ENCODE measurements around the gene SMG6. TPM values are rescaled to one million over a fixed set of nuclear protein-coding genes. Genes with fewer than 3 reads are reported as not detected.

The SMG6 gene
- total and polyA plus RNA-seq, 2 of the 8 experiments (the other 6 are each of a cell fraction or from before 2014, with no cell fraction given), result 18.5 to 25.2 TPM

DNA sequence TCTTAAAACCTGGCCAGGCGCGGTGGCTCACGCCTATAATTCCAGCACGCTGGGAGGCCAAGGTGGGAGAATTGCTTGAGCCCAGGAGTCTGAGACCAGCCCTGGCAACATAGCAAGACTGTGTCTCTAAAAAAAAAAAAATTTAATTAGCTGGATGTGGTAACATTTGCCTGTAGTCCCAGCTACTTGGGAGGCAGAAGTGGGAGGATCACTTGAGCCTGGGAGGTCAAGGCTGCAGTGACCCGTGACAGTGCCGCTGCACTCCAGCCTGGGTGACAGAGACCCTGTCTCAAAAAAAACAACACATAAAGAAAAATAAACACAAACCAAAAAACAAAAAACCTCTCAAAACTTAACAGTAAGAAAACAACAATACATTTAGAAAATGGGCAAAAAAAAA lies 106.3 kb downstream of the SMG6 start:
- no peaks in the 10 kb centered on the region for H4K20me1 ChIP-seq (replicated peaks in 1 of 2; ENCODE audit: control insufficient read depth in 1 of 2, insufficient read depth in 2 of 2, low read length in 2 of 2)
- no peak overlapping the region for H3K14ac ChIP-seq (ENCODE audit: insufficient read length)
- H2BK12ac ChIP-seq (ENCODE audit: low read depth, low read length), result no peak overlapping the region
- no peaks in the 10 kb centered on the region for H3K23me2 ChIP-seq (ENCODE audit: low read depth, low read length)
- 97% methylated on average over 6 of the region's 6 CpGs; no CpG with 5 or more reads in 1 of the 2 experiments for WGBS, 2 experiments (ENCODE audit: extremely low coverage in 1 of 2, insufficient coverage in 1 of 2, insufficient read length in 1 of 2, insufficient replicate concordance in 2 of 2, low coverage in 1 of 2, low lambda C conversion rate in 2 of 2, missing lambda C conversion rate in 1 of 2)
- no peak overlapping the region for H4K5ac ChIP-seq (ENCODE audit: insufficient read length, low read depth, low read length)
- no peak overlapping the region for H4K91ac ChIP-seq (replicated peaks; ENCODE audit: insufficient read length, low read length)
- no peak overlapping the region for H3K4me3 ChIP-seq (ENCODE audit: extremely low read depth in 1 of 4, insufficient read depth in 2 of 4, low read depth in 3 of 4, low read length in 4 of 4)
- H3K56ac ChIP-seq (replicated peaks; ENCODE audit: insufficient read length, low read depth, low read length), result no peak overlapping the region
- ChIA-PET POLR2A (ENCODE audit: partially characterized antibody) (no interaction called here), CTCF (ENCODE audit: partially characterized antibody) (interaction anchor here (0.6 to 1.3 kb wide), 5 partner anchors 12 to 30 kb away, joined by 3 to 4 read pairs (median 3); no protein-coding TSS in a partner anchor)
- no peaks in the 10 kb centered on the region for H3K36me3 ChIP-seq (ENCODE audit: control insufficient read depth in 2 of 4, insufficient read depth in 4 of 4, low read length in 3 of 4)
- H3K27me3 ChIP-seq (replicated peaks in 1 of 4; ENCODE audit: control insufficient read depth in 3 of 4, extremely low read depth in 1 of 4, insufficient read depth in 3 of 4, low read length in 3 of 4), result no peaks in the 10 kb centered on the region
- no peak overlapping the region for H3K4ac ChIP-seq (replicated peaks; ENCODE audit: insufficient read length, low read depth, low read length)
- H3K18ac ChIP-seq (ENCODE audit: extremely low read depth, low read length), result no peak overlapping the region
- no peak for TF ChIP-seq CHD2 (IDR thresholded peaks at IDR 0.05; ENCODE audit: low read length)
- no peak for TF ChIP-seq RXRA (IDR thresholded peaks at IDR 0.05; ENCODE audit: insufficient read depth, low read depth, low read length)
- TF ChIP-seq NANOG (IDR thresholded peaks at IDR 0.05; ENCODE audit: insufficient read depth, low read depth, low read length, poor library complexity, severe bottlenecking), result no peak
- no peak for TF ChIP-seq HDAC2 (IDR thresholded peaks at IDR 0.05; ENCODE audit: borderline replicate concordance in 1 of 2, low read depth in 2 of 2, low read length in 2 of 2)
- no peak for TF ChIP-seq FOSL1 (IDR thresholded peaks at IDR 0.05; ENCODE audit: insufficient read depth, low read depth, low read length)
- H3K27ac ChIP-seq (ENCODE audit: low read depth, low read length), result no peak overlapping the region
- H2BK5ac ChIP-seq (ENCODE audit: low read depth, low read length), result no peak overlapping the region
- no peak for DNase-seq (ENCODE audit: low read depth in 1 of 2, low spot score in 2 of 2)
- H2BK20ac ChIP-seq (ENCODE audit: low read length), result no peak overlapping the region
- H3K79me1 ChIP-seq (ENCODE audit: low read depth, low read length), result no peaks in the 10 kb centered on the region
- no peaks in the 10 kb centered on the region for H3K79me2 ChIP-seq (ENCODE audit: control insufficient read depth in 1 of 2, insufficient read depth in 2 of 2, low read length in 2 of 2)
- no peak overlapping the region for H3K23ac ChIP-seq (ENCODE audit: insufficient read length)
- no peak overlapping the region for H4K8ac ChIP-seq (ENCODE audit: extremely low read depth, insufficient read depth, low read length)
- no peak overlapping the region for H3K9ac ChIP-seq (replicated peaks in 1 of 4; ENCODE audit: extremely low read depth in 1 of 4, low read depth in 3 of 4, low read length in 3 of 4)
- H2BK15ac ChIP-seq (ENCODE audit: low read length), result no peak overlapping the region
- FAIRE-seq, result no peak
- no peak overlapping the region for H3K4me2 ChIP-seq (ENCODE audit: insufficient read depth in 1 of 2, low read depth in 2 of 2, low read length in 2 of 2)
- no peak overlapping the region for H2AK5ac ChIP-seq (ENCODE audit: low read depth, low read length)
- H2BK120ac ChIP-seq (replicated peaks; ENCODE audit: low read depth, low read length), result no peak overlapping the region
- peaks cover 0 to 9% (median 5%) of the 10 kb centered on the region in 4 experiments; a peak in 5 of 7 replicates for H3K4me1 ChIP-seq (replicated peaks in 1 of 4; ENCODE audit: control insufficient read depth in 3 of 4, insufficient read depth in 4 of 4, low read length in 3 of 4)
- H2AFZ ChIP-seq (ENCODE audit: low read length), result no peak overlapping the region
- no peaks in the 10 kb centered on the region for H3K9me3 ChIP-seq (ENCODE audit: insufficient read depth in 2 of 2, low read depth in 1 of 2, low read length in 1 of 2)
